B cell (primary cell): ENCODE data around the gene ZNF442. TPM values are rescaled to one million over a fixed set of nuclear protein-coding genes. Genes with fewer than 3 reads are reported as not detected.

ENCODE experiments used
- ATAC-seq: fragments of 200-7000 bp; cut with Tn5 transposase; one replicate; pipeline ENCODE4 v1.10.0; 2021; ENCODE audit warnings: low read depth, mild to moderate bottlenecking, moderate number of reproducible peaks, moderate library complexity
- CTCF ChIA-PET: fragments of 350-600 bp; sonication (Branson Sonifier 250); formaldehyde crosslinking; loops from one replicate; lab custom pipeline; 2021; ENCODE audit warnings: antibody characterized with exemption, inconsistent platforms; lab: Charles Lee
- POLR2A ChIA-PET: fragments of 350-600 bp; sonication (Branson Sonifier 250); formaldehyde crosslinking; loops from one replicate; lab custom pipeline; 2021; ENCODE audit warnings: antibody characterized with exemption; lab: Charles Lee
- DNase-seq: peaks from one replicate; pipeline ENCODE4 v3.0.0; 2013
- H2AFZ ChIP-seq: 2 replicates; pipeline ENCODE4 v1.6.1; 2012; ENCODE audit warnings: mild to moderate bottlenecking, low read depth, low read length; ENCODE audit not compliant: insufficient read depth, poor library complexity, severe bottlenecking
- H3K27ac ChIP-seq, 2 donors: 1 replicate in 1 of 2; 2 replicates in 1 of 2; pipeline ENCODE4 v1.5.1; 2012 to 2013; ENCODE audit warnings: low read length in 2 of 2, mild to moderate bottlenecking in 2 of 2, moderate library complexity in 1 of 2
- H3K27me3 ChIP-seq, 4 experiments: fragments of 200-600 bp in 1 of 4; sonication (generic) in 1 of 4; replicated peaks in 1 of 4; 1 replicate in 2 of 4; 2 replicates in 2 of 4; pipeline versions ENCODE4 v1.6.1 to v1.7.0; 2013 to 2016; ENCODE audit warnings: low read length in 3 of 4, mild to moderate bottlenecking in 2 of 4, mixed read lengths in 1 of 4, moderate library complexity in 1 of 4; ENCODE audit not compliant: insufficient read depth in 4 of 4, control insufficient read depth in 3 of 4; ENCODE audit errors: control extremely low read depth in 1 of 4
- H3K36me3 ChIP-seq, 2 experiments: replicated peaks in 1 of 2; 1 replicate in 1 of 2; 2 replicates in 1 of 2; pipeline versions ENCODE4 v1.6.1 to v1.7.1; 2013; ENCODE audit warnings: low read length in 1 of 2; ENCODE audit not compliant: insufficient read depth in 2 of 2, control insufficient read depth in 1 of 2; ENCODE audit errors: control extremely low read depth in 1 of 2, extremely low read depth in 1 of 2
- H3K4me1 ChIP-seq, 2 donors: fragments of 200-600 bp in 1 of 2; sonication (generic) in 1 of 2; 1 replicate in 1 of 2; 2 replicates in 1 of 2; pipeline versions ENCODE4 v1.5.1 to v1.6.1; 2013 to 2017; ENCODE audit warnings: low read length in 2 of 2; ENCODE audit not compliant: control insufficient read depth in 2 of 2, insufficient read depth in 2 of 2
- H3K4me2 ChIP-seq: replicated peaks from 2 replicates; pipeline ENCODE3; 2012; ENCODE audit warnings: mild to moderate bottlenecking, low read depth, low read length; ENCODE audit not compliant: poor library complexity, severe bottlenecking
- H3K4me3 ChIP-seq, 5 experiments: fragments of 200-600 bp in 1 of 5; sonication (generic) in 1 of 5; 1 replicate in 3 of 5; 2 replicates in 2 of 5; pipeline versions ENCODE4 v1.5.1 to v1.7.0; 2011 to 2016; ENCODE audit warnings: low read length in 4 of 5, mild to moderate bottlenecking in 4 of 5, low read depth in 2 of 5, control low read depth in 1 of 5, moderate library complexity in 1 of 5; ENCODE audit not compliant: insufficient read depth in 1 of 5; ENCODE audit errors: control extremely low read depth in 1 of 5, extremely low read depth in 1 of 5
- H3K79me2 ChIP-seq: fragments of 200-600 bp; sonication (generic); one replicate; pipeline ENCODE4 v1.6.0; 2016; ENCODE audit warnings: low read length; ENCODE audit not compliant: control insufficient read depth, insufficient read depth
- H3K9ac ChIP-seq: fragments of 200-600 bp; sonication (generic); 2 replicates; pipeline ENCODE4 v1.6.1; 2017; ENCODE audit warnings: mild to moderate bottlenecking, low read length, moderate library complexity
- H3K9me3 ChIP-seq, 3 donors: one replicate each; pipeline versions ENCODE4 v1.6.1 to v1.7.1; 2013; ENCODE audit warnings: low read length in 2 of 3; ENCODE audit not compliant: control insufficient read depth in 2 of 3, insufficient read depth in 1 of 3; ENCODE audit errors: control extremely low read depth in 1 of 3
- H4K20me1 ChIP-seq: 2 replicates; pipeline ENCODE4 v1.6.0; 2012; ENCODE audit warnings: mild to moderate bottlenecking, low read length; ENCODE audit not compliant: insufficient read depth, control insufficient read depth, poor library complexity, severe bottlenecking
- H3K27ac Mint-ChIP-seq: one replicate; pipeline ENCODE4 v1.8.0; 2021; ENCODE audit warnings: mixed read lengths
- H3K27me3 Mint-ChIP-seq: one replicate; pipeline ENCODE4 v1.8.0; 2021; ENCODE audit warnings: mixed read lengths
- H3K4me1 Mint-ChIP-seq: one replicate; pipeline ENCODE4 v1.8.0; 2021; ENCODE audit warnings: mixed read lengths
- H3K4me3 Mint-ChIP-seq: one replicate; pipeline ENCODE4 v1.8.0; 2021; ENCODE audit warnings: mixed read lengths
- H3K9me3 Mint-ChIP-seq: one replicate; pipeline ENCODE4 v1.8.0; 2022; ENCODE audit warnings: mixed read lengths; ENCODE audit not compliant: insufficient read depth
- CTCF ChIP-seq: fragments of 200-600 bp; IDR thresholded peaks from one replicate; pipeline ENCODE4 v1.8.0; 2022; ENCODE audit warnings: antibody characterized with exemption, mild to moderate bottlenecking
- EZH2 ChIP-seq: IDR thresholded peaks from 2 replicates; pipeline ENCODE4 v1.6.1; 2012; ENCODE audit warnings: borderline replicate concordance, low read depth, mild to moderate bottlenecking, moderate library complexity, low read length; ENCODE audit not compliant: insufficient read depth, poor library complexity, severe bottlenecking
- WGBS: methylation state at CpG from one replicate; pipeline ENCODE4 v1.1.5; 2013; ENCODE audit warnings: missing lambda C conversion rate; ENCODE audit not compliant: insufficient coverage; 5-methylcytosine and 5-hydroxymethylcytosine counted together
- intact Hi-C: fragments of 100-400 bp; cut with micrococcal nuclease; formaldehyde crosslinking; loops from one replicate; pipeline ENCODE4 v1.10.0; 2022
- polyA plus RNA-seq: library from polyadenylated mRNA; depleted of rRNA; stranded (reverse); fragments of >200 nt; gene quantifications from 2 replicates; pipeline ENCODE4 v1.2.3, GENCODE V29; 2012
- total RNA-seq, 2 donors: library from RNA; stranded (reverse); fragments of 120-200 nt in 1 of 2; gene quantifications; 1 replicate in 1 of 2; 2 replicates in 1 of 2; pipeline versions ENCODE4 v1.2.3 to v1.2.4, GENCODE V29; 2013 to 2022

Gene ZNF442
- total and polyA plus RNA-seq, 2 donors (not counting 1 experiment from before 2014, with no cell fraction given): 0.69 to 6.9 TPM

GRCh38 chr19:12380444-12380737 is 14.9 kb upstream of the ZNF442 start:
- Mint-ChIP-seq H3K27ac (no peak overlapping the region), H3K4me1 (peaks cover 9% of the 10 kb centered on the region), H3K27me3 (no peaks in the 10 kb centered on the region), H3K4me3 (no peak overlapping the region), H3K9me3 (peaks cover 20% of the 10 kb centered on the region)
- Histone ChIP-seq H3K9ac (no peak overlapping the region), H4K20me1 (no peaks in the 10 kb centered on the region), H3K9me3 (peaks cover 12 to 34% (median 31%) of the 10 kb centered on the region in 3 donors), H3K27me3 (no peaks in the 10 kb centered on the region), H3K36me3 (peaks cover 3 to 17% of the 10 kb centered on the region in 2 experiments), H3K27ac (no peak overlapping the region), H3K4me1 (peaks cover 0 to 3% of the 10 kb centered on the region in 2 donors), H3K4me2 (no peak overlapping the region), H3K79me2 (no peaks in the 10 kb centered on the region), H2AFZ (no peak overlapping the region), H3K4me3 (no peak overlapping the region)
- TF ChIP-seq EZH2 (no peak), CTCF (no peak)
- DNase-seq (no peak), ATAC-seq (no peak)
- ChIA-PET POLR2A (interaction anchor here (0.9 kb wide), 1 partner anchor 15 kb away, joined by 3 read pairs; the partner anchor contains the start of gene ZNF442), CTCF (no interaction called here)
- 100% methylated on average over 1 of the region's 2 CpGs for WGBS
- intact Hi-C loops: no loop called here

DNA sequence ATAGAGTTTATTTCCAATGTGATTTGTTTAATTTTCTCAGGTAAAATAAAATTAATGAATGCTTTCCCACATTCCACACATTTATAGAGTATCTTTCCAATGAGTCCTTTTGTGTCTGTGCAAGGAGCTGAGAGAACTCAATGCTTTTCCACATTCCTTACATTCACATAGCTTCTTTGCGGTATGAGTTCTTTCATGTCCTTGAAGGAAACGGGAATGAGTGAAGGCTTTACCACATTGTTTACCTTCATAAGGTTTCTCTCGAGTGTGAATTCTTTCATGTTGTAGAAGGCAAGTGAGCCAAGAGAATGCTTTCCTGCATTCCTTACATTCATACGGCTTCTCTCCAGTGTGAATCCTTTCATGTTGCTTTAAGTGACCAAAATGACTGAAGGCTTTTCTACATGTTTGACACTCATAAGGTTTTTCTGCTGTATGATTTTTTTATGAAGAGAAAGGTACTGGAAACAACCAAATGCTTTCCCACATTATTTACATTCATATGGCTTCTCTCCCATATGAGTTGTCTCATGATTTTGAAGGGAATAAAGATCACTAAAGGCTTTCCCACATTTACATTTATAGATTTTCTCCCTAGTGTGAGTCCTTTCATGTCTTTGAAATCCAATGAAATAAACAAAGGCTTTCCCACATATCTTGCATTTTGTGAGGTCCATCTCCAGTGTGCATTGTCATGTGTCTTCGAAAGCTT is 14.4 kb upstream of the ZNF442 start:
- Histone ChIP-seq H3K79me2 (no peaks in the 10 kb centered on the region), H3K27ac (no peak overlapping the region), H4K20me1 (no peaks in the 10 kb centered on the region), H3K4me2 (no peak overlapping the region), H3K4me1 (peaks cover 0 to 3% of the 10 kb centered on the region in 2 donors), H3K36me3 (peaks cover 3 to 17% of the 10 kb centered on the region in 2 experiments), H3K4me3 (no peak overlapping the region), H3K27me3 (no peaks in the 10 kb centered on the region), H3K9ac (no peak overlapping the region), H3K9me3 (peaks cover 12 to 34% (median 31%) of the 10 kb centered on the region in 3 donors), H2AFZ (no peak overlapping the region)
- no peak overlapping the region for H3K4me3 Mint-ChIP-seq
- no peaks in the 10 kb centered on the region for H3K27me3 Mint-ChIP-seq
- DNase-seq (no peak), ATAC-seq (no peak)
- peaks cover 8% of the 10 kb centered on the region for H3K4me1 Mint-ChIP-seq
- CTCF ChIA-PET: no interaction called here
- intact Hi-C loops: no loop called here
- peaks cover 22% of the 10 kb centered on the region for H3K9me3 Mint-ChIP-seq
- POLR2A ChIA-PET: interaction anchor here (0.9 kb wide), 1 partner anchor 14 kb away, joined by 3 read pairs; the partner anchor contains the start of gene ZNF442
- WGBS: no CpG with 5 or more reads among the region's 5 CpGs
- TF ChIP-seq CTCF (no peak), EZH2 (no peak)
- H3K27ac Mint-ChIP-seq: no peak overlapping the region
